ENCODE data around the gene SPTB.

GRCh38 chr14:64878837-64879634 is 671 bp downstream of the SPTB start:
- TF ChIP-seq CTCF (IDR thresholded peaks at IDR 0.05; ENCODE audit: poor library complexity) (no peak), EZH2 (IDR thresholded peaks at IDR 0.05; ENCODE audit: borderline replicate concordance) (no peak)

Data from hepatocyte (in vitro differentiated cells).